Neuronal stem cell (in vitro differentiated cells): ENCODE data around the gene SMR3B. TPM values are rescaled to one million over a fixed set of nuclear protein-coding genes. Genes with fewer than 3 reads are reported as not detected.

Source experiments
- DNase-seq: peaks from one replicate; pipeline ENCODE4 v3.0.0-alpha.2; 2013; ENCODE audit warnings: low spot score
- H2AFZ ChIP-seq: one replicate; pipeline ENCODE4 v1.6.1; 2013; ENCODE audit warnings: mild to moderate bottlenecking, low read length, inconsistent platforms
- H2AK5ac ChIP-seq: 2 replicates; pipeline ENCODE4 v1.6.1; 2013; ENCODE audit warnings: low read depth, mild to moderate bottlenecking, inconsistent platforms, low read length, moderate library complexity, mixed read lengths
- H2BK120ac ChIP-seq: 2 replicates; pipeline ENCODE4 v1.6.1; 2013; ENCODE audit warnings: low read depth, mild to moderate bottlenecking, inconsistent platforms, low read length, moderate library complexity, mixed read lengths
- H2BK12ac ChIP-seq: one replicate; pipeline ENCODE4 v1.6.1; 2013; ENCODE audit warnings: low read length, inconsistent platforms
- H2BK15ac ChIP-seq: 2 replicates; pipeline ENCODE4 v1.6.1; 2013; ENCODE audit warnings: mild to moderate bottlenecking, low read length, inconsistent platforms, mixed read lengths
- H2BK5ac ChIP-seq: one replicate; pipeline ENCODE4 v1.6.1; 2013; ENCODE audit warnings: inconsistent platforms, mild to moderate bottlenecking, low read length, moderate library complexity
- H3K14ac ChIP-seq: one replicate; pipeline ENCODE4 v1.6.1; 2013; ENCODE audit warnings: low read length, inconsistent platforms
- H3K18ac ChIP-seq: 2 replicates; pipeline ENCODE4 v1.6.1; 2013; ENCODE audit warnings: low read length, inconsistent platforms
- H3K23ac ChIP-seq: 2 replicates; pipeline ENCODE4 v1.6.1; 2013; ENCODE audit warnings: low read depth, mild to moderate bottlenecking, mixed read lengths, low read length, inconsistent platforms; ENCODE audit not compliant: poor library complexity
- H3K27ac ChIP-seq: replicated peaks from 3 replicates; pipeline ENCODE4 v1.5.1; 2013; ENCODE audit warnings: low read length, inconsistent platforms
- H3K27me3 ChIP-seq, 3 experiments: 2 replicates each; pipeline ENCODE4 v1.6.1; 2013; ENCODE audit warnings: low read length in 3 of 3, mild to moderate bottlenecking in 2 of 3, inconsistent platforms in 1 of 3, low read depth in 1 of 3, mixed read lengths in 1 of 3, moderate library complexity in 1 of 3; ENCODE audit not compliant: control insufficient read depth in 3 of 3, insufficient read depth in 3 of 3
- H3K36me3 ChIP-seq, 2 donors: replicated peaks in 1 of 2; 2 replicates each; pipeline ENCODE4 v1.6.1; 2013; ENCODE audit warnings: low read length in 2 of 2; ENCODE audit not compliant: control insufficient read depth in 2 of 2, insufficient read depth in 2 of 2
- H3K4ac ChIP-seq: 2 replicates; pipeline ENCODE4 v1.6.1; 2013; ENCODE audit warnings: inconsistent platforms, mild to moderate bottlenecking, low read length, moderate library complexity
- H3K4me1 ChIP-seq, 2 donors: 1 replicate in 1 of 2; 2 replicates in 1 of 2; pipeline ENCODE4 v1.6.1; 2013; ENCODE audit warnings: low read length in 2 of 2, low read depth in 1 of 2; ENCODE audit not compliant: control insufficient read depth in 2 of 2, insufficient read depth in 1 of 2
- H3K4me2 ChIP-seq: one replicate; pipeline ENCODE4 v1.6.1; 2013; ENCODE audit warnings: mild to moderate bottlenecking, low read length, inconsistent platforms; ENCODE audit not compliant: insufficient read depth, poor library complexity, severe bottlenecking
- H3K4me3 ChIP-seq, 2 donors: 2 replicates each; pipeline ENCODE4 v1.5.1; 2013; ENCODE audit warnings: low read length in 2 of 2, mild to moderate bottlenecking in 2 of 2, inconsistent platforms in 1 of 2, moderate library complexity in 1 of 2
- H3K79me1 ChIP-seq: one replicate; pipeline ENCODE4 v1.6.1; 2013; ENCODE audit warnings: low read depth, mild to moderate bottlenecking, inconsistent platforms, low read length, moderate library complexity
- H3K9ac ChIP-seq: one replicate; pipeline ENCODE4 v1.6.1; 2013; ENCODE audit warnings: mild to moderate bottlenecking, low read depth, low read length, inconsistent platforms; ENCODE audit not compliant: poor library complexity
- H3K9me3 ChIP-seq, 2 donors: replicated peaks in 1 of 2; 2 replicates each; pipeline versions ENCODE3 to v1.6.1; 2013; ENCODE audit warnings: low read length in 2 of 2, mild to moderate bottlenecking in 2 of 2, inconsistent platforms in 1 of 2, low read depth in 1 of 2, mixed read lengths in 1 of 2, moderate library complexity in 1 of 2; ENCODE audit not compliant: control insufficient read depth in 2 of 2, insufficient read depth in 1 of 2
- H4K8ac ChIP-seq: one replicate; pipeline ENCODE4 v1.6.1; 2013; ENCODE audit warnings: low read depth, mild to moderate bottlenecking, inconsistent platforms, low read length, moderate library complexity
- H4K91ac ChIP-seq: one replicate; pipeline ENCODE4 v1.6.1; 2013; ENCODE audit warnings: low read length, low read depth, mild to moderate bottlenecking, inconsistent platforms; ENCODE audit not compliant: poor library complexity
- WGBS, 2 donors: extraction: QIAGEN DNeasy Blood & Tissue Kit; methylation state at CpG; one replicate each; pipeline ENCODE4 v1.1.7; 2013; ENCODE audit warnings: missing lambda C conversion rate in 2 of 2, mixed read lengths in 1 of 2; ENCODE audit not compliant: insufficient read length in 2 of 2, insufficient replicate concordance in 1 of 2; ENCODE audit errors: extremely low coverage in 2 of 2; 5-methylcytosine and 5-hydroxymethylcytosine counted together
- polyA plus RNA-seq, 2 experiments: library from polyadenylated mRNA; stranded (reverse); fragments of 200-250 nt; gene quantifications; one replicate each; pipeline ENCODE4 v1.2.3, GENCODE V29; 2013

The SMR3B gene
- 0.07 TPM for polyA plus RNA-seq (2013, experiment 1 of 2)
- polyA plus RNA-seq (2013, experiment 2 of 2): 0.11 TPM

GRCh38 chr4:70382691-70383181 is at the start of gene SMR3B:
Gene SMR3B, plus strand, starts transcription at chr4:70383131. Its CDS starts 1,380 bp downstream, at chr4:70384511.
- H3K14ac ChIP-seq: no peak within 1 kb of the TSS
- no CpG with 5 or more reads among the region's 5 CpGs for WGBS, 2 donors

GRCh38 chr4:70334681-70335080 is 48.2 kb upstream of the SMR3B start, which contains the start of gene CABS1:
Gene CABS1, plus strand, starts transcription at chr4:70334981. Its CDS starts 59 bp downstream, at chr4:70335040.
- DNase-seq: no peak
- H4K91ac ChIP-seq: no peak within 1 kb of the TSS
- WGBS, 2 donors: no CpG with 5 or more reads among the region's 3 CpGs

More at GRCh38 chr4:70382691-70383181, at the start of gene SMR3B:
- no peaks in the 10 kb centered on the region for H3K36me3 ChIP-seq
- no peak within 1 kb of the TSS for H2BK15ac ChIP-seq
- H2BK120ac ChIP-seq: no peak within 1 kb of the TSS
- no peak within 1 kb of the TSS for H3K4ac ChIP-seq
- no peaks in the 10 kb centered on the region for H3K4me1 ChIP-seq
- no peak within 1 kb of the TSS for H2AFZ ChIP-seq
- no peaks in the 10 kb centered on the region for H3K27me3 ChIP-seq
- H3K27ac ChIP-seq: no peak within 1 kb of the TSS
- no peak within 1 kb of the TSS for H3K4me3 ChIP-seq
- H3K9me3 ChIP-seq: no peaks in the 10 kb centered on the region
- H2BK5ac ChIP-seq: no peak within 1 kb of the TSS
- no peak within 1 kb of the TSS for H3K9ac ChIP-seq
- H3K4me2 ChIP-seq: no peak within 1 kb of the TSS
- no peaks in the 10 kb centered on the region for H3K79me1 ChIP-seq
- no peak within 1 kb of the TSS for H2AK5ac ChIP-seq
- no peak within 1 kb of the TSS for H3K18ac ChIP-seq
- DNase-seq: no peak
- H2BK12ac ChIP-seq: no peak within 1 kb of the TSS
- H4K91ac ChIP-seq: no peak within 1 kb of the TSS
- no peak within 1 kb of the TSS for H3K23ac ChIP-seq
- H4K8ac ChIP-seq: no peak within 1 kb of the TSS

GRCh38 chr4:70336043-70336442 is 46.9 kb upstream of the SMR3B start:
- Histone ChIP-seq H3K4me2 (no peak overlapping the region), H2BK12ac (no peak overlapping the region), H2BK5ac (no peak overlapping the region), H3K4me1 (no peaks in the 10 kb centered on the region), H2BK120ac (no peak overlapping the region), H3K27me3 (no peaks in the 10 kb centered on the region), H3K14ac (no peak overlapping the region), H4K8ac (no peak overlapping the region), H4K91ac (no peak overlapping the region), H3K4ac (no peak overlapping the region), H3K9ac (no peak overlapping the region), H3K9me3 (no peaks in the 10 kb centered on the region), H3K36me3 (no peaks in the 10 kb centered on the region), H3K4me3 (no peak overlapping the region), H3K18ac (no peak overlapping the region), H2AFZ (no peak overlapping the region), H3K23ac (no peak overlapping the region), H3K27ac (no peak overlapping the region), H2AK5ac (no peak overlapping the region), H2BK15ac (no peak overlapping the region), H3K79me1 (no peaks in the 10 kb centered on the region)
- no CpG with 5 or more reads among the region's 5 CpGs for WGBS, 2 donors
- no peak for DNase-seq

More at GRCh38 chr4:70334681-70335080, 48.2 kb upstream of the SMR3B start, which contains the start of gene CABS1:
- no peak within 1 kb of the TSS for H3K4me3 ChIP-seq
- H3K23ac ChIP-seq: no peak within 1 kb of the TSS
- H3K9ac ChIP-seq: no peak within 1 kb of the TSS
- no peaks in the 10 kb centered on the region for H3K79me1 ChIP-seq
- no peak within 1 kb of the TSS for H2BK5ac ChIP-seq
- no peak within 1 kb of the TSS for H3K4me2 ChIP-seq
- H3K18ac ChIP-seq: no peak within 1 kb of the TSS
- H4K8ac ChIP-seq: no peak within 1 kb of the TSS
- no peak within 1 kb of the TSS for H2BK15ac ChIP-seq
- no peak within 1 kb of the TSS for H2BK12ac ChIP-seq
- H3K9me3 ChIP-seq: no peaks in the 10 kb centered on the region
- no peak within 1 kb of the TSS for H3K27ac ChIP-seq
- no peaks in the 10 kb centered on the region for H3K36me3 ChIP-seq
- H3K4me1 ChIP-seq: no peaks in the 10 kb centered on the region
- no peak within 1 kb of the TSS for H3K4ac ChIP-seq
- no peak within 1 kb of the TSS for H2AK5ac ChIP-seq
- H3K14ac ChIP-seq: no peak within 1 kb of the TSS
- no peaks in the 10 kb centered on the region for H3K27me3 ChIP-seq
- no peak within 1 kb of the TSS for H2AFZ ChIP-seq
- no peak within 1 kb of the TSS for H2BK120ac ChIP-seq

GRCh38 chr4:70337886-70338420 is 45.0 kb upstream of the SMR3B start:
- no peak overlapping the region for H2BK120ac ChIP-seq
- no peak overlapping the region for H2BK12ac ChIP-seq
- H4K8ac ChIP-seq: no peak overlapping the region
- no peak overlapping the region for H2AK5ac ChIP-seq
- H3K23ac ChIP-seq: no peak overlapping the region
- no peak overlapping the region for H3K4me2 ChIP-seq
- H3K27ac ChIP-seq: no peak overlapping the region
- no peak overlapping the region for H3K14ac ChIP-seq
- H3K4me3 ChIP-seq: no peak overlapping the region
- H3K4me1 ChIP-seq: no peaks in the 10 kb centered on the region
- H3K27me3 ChIP-seq: no peaks in the 10 kb centered on the region
- H3K79me1 ChIP-seq: no peaks in the 10 kb centered on the region
- DNase-seq: no peak
- no peaks in the 10 kb centered on the region for H3K9me3 ChIP-seq
- no peak overlapping the region for H2BK5ac ChIP-seq
- WGBS, 2 donors: no CpG with 5 or more reads among the region's 1 CpG
- H3K36me3 ChIP-seq: no peaks in the 10 kb centered on the region
- no peak overlapping the region for H2AFZ ChIP-seq
- no peak overlapping the region for H3K4ac ChIP-seq
- H3K9ac ChIP-seq: no peak overlapping the region
- H3K18ac ChIP-seq: no peak overlapping the region
- H2BK15ac ChIP-seq: no peak overlapping the region
- H4K91ac ChIP-seq: no peak overlapping the region
